Right cardiac atrium (tissue), 5 donors: Measurements from ENCODE around the gene CLCN6. TPM values are rescaled to one million over a fixed set of nuclear protein-coding genes. Genes with fewer than 3 reads are reported as not detected.

Experiments used
- ATAC-seq, 2 donors: fragments of 200-7000 bp; cut with Tn5 transposase; one replicate each; pipeline versions ENCODE4 v1.8.0 to v1.9.1; 2020; ENCODE audit warnings: moderate library complexity in 2 of 2, mild to moderate bottlenecking in 1 of 2
- DNase-seq, 3 donors: peaks; one replicate each; pipeline ENCODE4 v3.0.0-alpha.2; 2020
- H3K27ac ChIP-seq: one replicate; pipeline ENCODE4 v1.5.1; 2013; ENCODE audit warnings: mild to moderate bottlenecking, low read length, control low read depth, moderate library complexity
- H3K27me3 ChIP-seq: one replicate; pipeline ENCODE4 v1.6.1; 2013; ENCODE audit not compliant: control insufficient read depth, insufficient read depth
- H3K4me1 ChIP-seq: one replicate; pipeline ENCODE4 v1.6.1; 2013; ENCODE audit warnings: low read length; ENCODE audit not compliant: control insufficient read depth, insufficient read depth
- H3K4me3 ChIP-seq: one replicate; pipeline ENCODE4 v1.5.1; 2013; ENCODE audit warnings: low read length, control low read depth
- H3K9me3 ChIP-seq: one replicate; pipeline ENCODE4 v1.6.1; 2013; ENCODE audit warnings: low read length; ENCODE audit not compliant: control insufficient read depth
- WGBS: extraction: QIAGEN DNeasy Blood & Tissue Kit; methylation state at CpG from one replicate; pipeline ENCODE4 v1.1.7; 2013; 5-methylcytosine and 5-hydroxymethylcytosine counted together
- intact Hi-C, 4 donors: fragments of 100-400 bp; cut with DNase I; formaldehyde crosslinking; loops; one replicate each; pipeline versions ENCODE4 v1.11.0 to v1.14.0; 2022 to 2023
- polyA plus RNA-seq: library from polyadenylated mRNA; stranded (reverse); fragments of 200-250 nt; gene quantifications from one replicate; pipeline ENCODE4 v1.2.3, GENCODE V29; 2013
- total RNA-seq, 4 donors: library from RNA; stranded (reverse); fragmentation: NEBNext Ultra II Directional; extraction: Animal tissue kit (Norgen Biotek cat#: 25700); gene quantifications; one replicate each; pipeline ENCODE4 v1.2.1, GENCODE V29; 2021
- donor health status: healthy with polysubstance abuse.
- donor health status: DM: no; HTN: yes; CAD: no.
- donor health status: DM: no; HTN: no; CAD: no.
- donor health status: DM: no; HTN: yes; CAD: no; lungs with severe emphysema.
- donor health status: DM: yes; HTN: yes; CAD: no.

The CLCN6 gene
- total and polyA plus RNA-seq, 5 donors = 16.2 to 54.9 (median 34.0) TPM

GRCh38 chr1:11779715-11780379 is 26.1 kb upstream of the CLCN6 start:
- no peaks in the 10 kb centered on the region for H3K4me1 ChIP-seq
- ATAC-seq (no peak), DNase-seq (peak in 2 of 3 donors; percentile 55 to 56)
- 84% methylated on average over 13 of the region's 13 CpGs for WGBS
- H3K27ac ChIP-seq = no peak overlapping the region
- H3K27me3 ChIP-seq = no peaks in the 10 kb centered on the region
- H3K9me3 ChIP-seq = no peaks in the 10 kb centered on the region
- intact Hi-C loops = no loop called here
- no peak overlapping the region for H3K4me3 ChIP-seq

GRCh38 chr1:11780380-11781147 is 25.4 kb upstream of the CLCN6 start:
- Histone ChIP-seq H3K27ac (no peak overlapping the region), H3K27me3 (no peaks in the 10 kb centered on the region), H3K4me1 (peaks cover 2% of the 10 kb centered on the region), H3K9me3 (no peaks in the 10 kb centered on the region), H3K4me3 (no peak overlapping the region)
- whole genome bisulfite sequencing = 79% methylated on average over 10 of the region's 10 CpGs
- peak in 2 of 3 donors; percentile 12 to 33 for DNase-seq
- no peak for ATAC-seq
- intact Hi-C loops = no loop called here

- H3K4me1 ChIP-seq = peaks cover 2% of the 10 kb centered on the region
- no peaks in the 10 kb centered on the region for H3K27me3 ChIP-seq
- DNase-seq (peak in 2 of 3 donors; percentile 19 to 50), ATAC-seq (no peak)
- intact Hi-C loops = no loop called here
- WGBS = 70% methylated on average over 12 of the region's 12 CpGs
- no peak overlapping the region for H3K4me3 ChIP-seq
- H3K27ac ChIP-seq = no peak overlapping the region
- H3K9me3 ChIP-seq = no peaks in the 10 kb centered on the region
Measured at GRCh38 chr1:11781297-11781696, 24.7 kb upstream of the CLCN6 start.

GRCh38 chr1:11782127-11782708 is 23.8 kb upstream of the CLCN6 start:
- H3K4me1 ChIP-seq = peaks cover 5% of the 10 kb centered on the region
- DNase-seq (peak in 2 of 3 donors; percentile 44 to 61), ATAC-seq (no peak)
- H3K9me3 ChIP-seq = no peaks in the 10 kb centered on the region
- intact Hi-C loops = no loop called here
- WGBS = 79% methylated on average over 6 of the region's 6 CpGs
- no peaks in the 10 kb centered on the region for H3K27me3 ChIP-seq
- H3K27ac ChIP-seq = no peak overlapping the region
- no peak overlapping the region for H3K4me3 ChIP-seq

- DNase-seq (peak in 2 of 3 donors; percentile 31 to 43), ATAC-seq (no peak)
- peaks cover 12% of the 10 kb centered on the region for H3K4me1 ChIP-seq
- intact Hi-C loops = no loop called here
- H3K4me3 ChIP-seq = no peak overlapping the region
- H3K27ac ChIP-seq = no peak overlapping the region
- WGBS = 91% methylated on average over 6 of the region's 6 CpGs
- H3K27me3 ChIP-seq = no peaks in the 10 kb centered on the region
- no peaks in the 10 kb centered on the region for H3K9me3 ChIP-seq
Measured at GRCh38 chr1:11783556-11783955, 22.4 kb upstream of the CLCN6 start.

- Histone ChIP-seq H3K27me3 (no peaks in the 10 kb centered on the region), H3K4me3 (no peak overlapping the region), H3K9me3 (no peaks in the 10 kb centered on the region), H3K4me1 (peaks cover 17% of the 10 kb centered on the region), H3K27ac (peak overlapping the region; percentile 5)
- 66% methylated on average over 21 of the region's 21 CpGs for WGBS
- peak in 1 of 2 donors; percentile 1 for ATAC-seq
- intact Hi-C loops = no loop called here
- DNase-seq = peak in 2 of 3 donors; percentile 62 to 65
Measured at GRCh38 chr1:11784256-11784992, 21.6 kb upstream of the CLCN6 start.

- 6% methylated on average over 30 of the region's 30 CpGs for WGBS
- peak overlapping the region; percentile 5 for H3K27ac ChIP-seq
- peak; percentile 81 to 91 (median 91) for DNase-seq
- H3K9me3 ChIP-seq = no peaks in the 10 kb centered on the region
- ATAC-seq = peak; percentile 54 to 69
- intact Hi-C loops = no loop called here
- H3K27me3 ChIP-seq = no peaks in the 10 kb centered on the region
- peaks cover 23% of the 10 kb centered on the region for H3K4me1 ChIP-seq
- H3K4me3 ChIP-seq = no peak overlapping the region
Measured at GRCh38 chr1:11784993-11785769, 20.8 kb upstream of the CLCN6 start.

GRCh38 chr1:11786168-11786567 is 19.8 kb upstream of the CLCN6 start:
- peak in 2 of 3 donors; percentile 23 to 49 for DNase-seq

GRCh38 chr1:11787251-11787803 is 18.7 kb upstream of the CLCN6 start:
- H3K4me3 ChIP-seq = no peak overlapping the region
- H3K9me3 ChIP-seq = no peaks in the 10 kb centered on the region
- DNase-seq = peak; percentile 75 to 87 (median 84)
- ATAC-seq = peak; percentile 34 to 39
- H3K27ac ChIP-seq = peak overlapping the region; percentile 88
- WGBS = 15% methylated on average over 16 of the region's 16 CpGs
- H3K4me1 ChIP-seq = peaks cover 37% of the 10 kb centered on the region
- H3K27me3 ChIP-seq = no peaks in the 10 kb centered on the region
- intact Hi-C loops = no loop called here

More at GRCh38 chr1:11786168-11786567, 19.8 kb upstream of the CLCN6 start:
- Histone ChIP-seq H3K4me3 (no peak overlapping the region), H3K27ac (no peak overlapping the region), H3K9me3 (no peaks in the 10 kb centered on the region), H3K27me3 (no peaks in the 10 kb centered on the region), H3K4me1 (peaks cover 29% of the 10 kb centered on the region)
- intact Hi-C loops = no loop called here
- 58% methylated on average over 5 of the region's 5 CpGs for WGBS
- no peak for ATAC-seq
